Activated CD8-positive, alpha-beta memory T cell treated with anti-CD3 and anti-CD28 coated beads, Interleukin-2, amount 50 U/mL, for 4 hours (primary cell): Measurements from ENCODE around the gene WDR37.
"Not testable (repeated sequence)": the region's sequence is repeated elsewhere in the genome, so short reads cannot be mapped to it uniquely, and the experiment has no call there.

ENCODE experiments used
- DNase-seq: peaks from one replicate; pipeline ENCODE4 v3.0.0-alpha.2; 2020

WDR37 gene

DNA sequence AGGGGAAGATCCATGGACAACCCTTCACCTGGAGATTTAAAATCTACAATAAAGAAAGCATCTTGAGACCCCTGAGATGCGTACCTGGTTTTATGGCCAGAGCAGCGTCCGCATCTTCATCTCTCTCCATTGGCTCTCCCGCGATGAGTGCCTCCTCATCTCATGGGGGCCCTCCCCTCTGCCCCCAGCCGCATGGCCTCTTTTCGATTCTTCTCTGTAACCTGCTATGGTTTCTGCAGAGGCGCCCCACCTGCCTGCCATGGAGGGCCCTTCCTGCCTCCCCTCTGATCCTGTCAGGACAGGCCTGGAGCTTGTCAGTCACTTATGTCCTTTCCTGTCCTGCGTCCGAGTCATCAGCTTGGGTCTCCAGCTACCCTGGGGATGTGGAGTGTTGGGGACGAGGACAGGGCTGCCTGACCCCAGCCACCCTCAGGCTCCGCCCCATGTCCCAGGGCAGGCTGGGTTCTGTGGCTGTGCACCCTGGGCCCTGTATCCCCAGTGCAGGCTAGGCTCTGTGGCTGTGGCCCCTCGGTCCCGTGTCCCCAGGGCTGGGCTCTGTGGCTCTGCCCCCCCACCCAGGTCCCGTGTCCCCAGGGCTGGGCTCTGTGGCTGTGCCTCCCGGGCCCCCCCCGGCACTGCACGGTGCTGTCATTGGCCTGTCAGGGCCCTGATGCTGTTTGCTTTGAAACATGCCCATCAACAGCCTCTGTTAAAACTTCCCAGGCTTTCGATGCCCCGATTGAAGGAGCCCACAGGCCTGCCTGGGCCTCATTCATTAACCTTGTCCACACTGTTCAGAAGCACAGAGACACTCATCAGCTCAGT is 99.8 kb downstream of the WDR37 start:
- no peak for DNase-seq

DNA sequence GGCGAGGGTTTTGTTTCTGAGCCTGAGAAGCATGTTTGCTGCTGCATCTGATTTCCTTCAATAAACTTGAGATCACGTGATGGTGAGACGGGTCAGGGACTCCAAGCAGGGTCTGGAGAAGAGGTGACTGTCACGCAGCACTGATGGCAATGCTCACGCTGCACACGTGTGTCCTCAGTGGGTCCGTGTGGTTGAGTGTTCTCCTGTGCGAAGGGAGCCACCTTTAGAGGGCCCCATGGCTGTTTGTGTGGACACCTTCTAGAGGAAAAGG is 100.4 kb downstream of the WDR37 start:
- no peak for DNase-seq

DNA sequence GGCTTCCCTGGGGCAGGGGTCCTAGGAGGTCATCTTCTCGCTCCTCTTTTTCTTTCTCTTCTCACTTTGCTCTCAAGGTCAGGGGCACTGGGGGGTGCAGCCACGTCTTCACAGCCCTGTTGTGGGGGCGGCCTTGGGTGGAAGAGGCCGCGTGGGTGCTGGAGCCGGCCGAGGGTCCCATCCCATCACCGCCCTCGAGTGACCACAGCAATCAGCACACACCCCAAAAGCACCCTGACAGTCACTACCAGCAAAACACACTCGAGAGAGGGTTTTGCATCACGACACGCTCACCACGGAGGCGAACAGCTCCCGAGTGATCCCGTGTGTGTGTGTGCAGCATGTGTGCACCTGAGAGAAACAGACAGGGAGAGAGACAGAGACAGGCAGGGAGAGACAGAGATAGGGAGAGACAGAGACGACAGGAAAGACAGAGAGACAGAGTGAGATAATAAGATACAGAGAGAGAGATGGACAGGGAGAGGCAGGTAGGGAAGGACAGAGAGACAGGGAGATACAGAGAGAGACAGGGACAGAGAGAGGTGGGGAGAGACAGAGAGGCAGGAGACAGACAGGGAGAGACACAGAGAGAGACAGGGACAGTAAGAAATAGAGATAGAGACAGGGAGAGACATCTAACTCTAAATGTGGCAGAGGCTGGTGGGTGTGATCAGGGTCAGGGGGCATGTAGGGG is 100.9 kb downstream of the WDR37 start:
- DNase-seq, result no peak

DNA sequence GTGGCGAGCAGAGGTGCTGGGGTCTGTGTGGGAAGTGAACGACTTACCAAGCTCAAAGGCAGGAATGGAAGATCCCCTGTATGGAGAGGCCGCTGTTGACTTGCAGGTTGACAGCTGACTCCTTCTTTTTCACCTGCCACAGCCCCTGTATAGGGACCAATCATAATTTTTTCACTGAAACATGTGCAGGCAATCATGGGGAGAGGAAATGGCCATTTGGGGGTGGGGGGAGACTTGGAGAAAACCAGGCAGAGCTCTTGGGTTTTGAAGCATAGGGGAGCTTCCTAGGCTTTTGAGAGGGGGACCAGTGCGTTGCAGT is 101.4 kb downstream of the WDR37 start:
- no peak for DNase-seq

DNA sequence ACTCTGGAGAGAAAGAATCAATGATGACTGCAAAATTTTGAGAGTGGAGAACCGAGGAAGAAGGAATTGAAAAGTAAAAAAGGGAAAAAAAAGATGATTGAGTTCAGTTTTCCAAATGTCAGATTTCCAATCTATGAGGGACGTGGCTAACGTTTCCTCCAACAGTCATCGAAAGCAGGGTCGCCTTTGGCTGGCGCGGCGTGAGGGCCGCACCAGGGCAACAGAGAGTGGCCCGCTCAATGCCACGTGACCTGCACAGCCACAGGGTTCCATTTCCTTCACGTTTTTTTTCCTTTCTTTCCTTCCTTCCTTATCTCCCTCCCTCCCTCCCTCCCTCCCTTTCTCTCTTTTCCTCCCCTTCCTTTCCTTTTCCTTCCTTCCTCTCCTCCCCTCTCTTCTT is 101.9 kb downstream of the WDR37 start:
- DNase-seq, result no peak

DNA sequence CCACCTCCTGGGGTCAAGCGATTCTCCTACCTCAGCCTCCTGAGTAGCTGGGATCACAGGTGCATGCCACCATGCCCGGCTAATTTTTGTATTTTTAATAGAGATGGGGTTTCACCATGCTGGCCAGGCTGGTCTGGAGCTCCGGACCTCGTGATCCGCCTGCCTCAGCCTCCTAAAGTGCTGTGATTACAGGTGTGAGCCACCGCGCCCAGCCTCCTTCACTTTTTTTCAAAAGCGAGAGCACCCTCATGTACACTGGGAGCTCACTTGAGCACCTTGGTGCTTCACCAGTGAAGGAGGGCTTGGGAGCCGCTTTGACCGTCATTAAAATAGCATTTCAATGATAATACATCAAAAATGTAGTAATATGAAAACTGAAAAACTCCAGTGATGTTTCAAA is 102.4 kb downstream of the WDR37 start:
- DNase-seq, result not testable (repeated sequence)

DNA sequence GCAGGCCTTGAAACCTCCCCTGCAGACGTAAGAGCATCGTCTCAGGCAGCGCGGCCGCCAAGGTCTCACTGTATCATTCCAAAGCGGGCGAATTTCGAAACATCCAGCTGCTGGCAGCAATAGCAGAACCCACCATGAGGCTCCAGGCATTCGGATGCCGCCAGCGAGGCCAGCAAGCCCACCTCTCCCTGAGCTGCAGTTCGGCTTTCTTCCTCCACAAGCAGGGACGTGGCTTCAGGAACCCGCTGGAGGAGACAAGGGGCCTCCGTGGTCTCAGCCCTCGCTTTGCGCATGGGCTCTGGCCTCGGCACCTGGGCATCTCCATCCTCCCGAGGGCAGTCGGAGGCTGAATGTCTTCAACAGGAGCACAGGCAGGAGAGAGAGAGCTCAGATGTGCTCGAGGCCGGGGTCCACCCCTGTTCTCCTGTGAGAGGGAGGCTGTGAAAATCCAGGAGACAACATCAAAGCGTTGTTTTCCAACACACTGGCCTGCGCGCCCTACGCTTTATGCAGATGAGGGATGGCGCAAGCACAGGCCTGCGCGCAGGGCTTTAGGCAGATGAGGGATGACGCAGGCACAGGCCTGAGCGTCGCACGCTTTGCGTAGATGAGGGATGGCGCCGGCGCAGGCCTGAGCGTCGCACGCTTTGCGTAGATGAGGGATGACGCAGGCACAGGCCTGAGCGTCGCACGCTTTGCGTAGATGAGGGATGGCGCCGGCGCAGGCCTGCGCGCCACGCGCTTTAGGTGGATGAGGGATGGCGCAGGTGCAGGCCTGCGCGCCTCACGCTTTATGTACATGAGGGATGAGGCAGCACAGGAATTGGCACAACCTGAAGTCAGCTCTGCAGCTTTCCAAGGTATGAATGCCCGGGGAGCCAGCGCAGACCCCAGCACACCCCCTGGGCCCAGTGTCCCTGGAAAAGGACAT is 103.2 kb downstream of the WDR37 start:
- DNase-seq, result no peak

DNA sequence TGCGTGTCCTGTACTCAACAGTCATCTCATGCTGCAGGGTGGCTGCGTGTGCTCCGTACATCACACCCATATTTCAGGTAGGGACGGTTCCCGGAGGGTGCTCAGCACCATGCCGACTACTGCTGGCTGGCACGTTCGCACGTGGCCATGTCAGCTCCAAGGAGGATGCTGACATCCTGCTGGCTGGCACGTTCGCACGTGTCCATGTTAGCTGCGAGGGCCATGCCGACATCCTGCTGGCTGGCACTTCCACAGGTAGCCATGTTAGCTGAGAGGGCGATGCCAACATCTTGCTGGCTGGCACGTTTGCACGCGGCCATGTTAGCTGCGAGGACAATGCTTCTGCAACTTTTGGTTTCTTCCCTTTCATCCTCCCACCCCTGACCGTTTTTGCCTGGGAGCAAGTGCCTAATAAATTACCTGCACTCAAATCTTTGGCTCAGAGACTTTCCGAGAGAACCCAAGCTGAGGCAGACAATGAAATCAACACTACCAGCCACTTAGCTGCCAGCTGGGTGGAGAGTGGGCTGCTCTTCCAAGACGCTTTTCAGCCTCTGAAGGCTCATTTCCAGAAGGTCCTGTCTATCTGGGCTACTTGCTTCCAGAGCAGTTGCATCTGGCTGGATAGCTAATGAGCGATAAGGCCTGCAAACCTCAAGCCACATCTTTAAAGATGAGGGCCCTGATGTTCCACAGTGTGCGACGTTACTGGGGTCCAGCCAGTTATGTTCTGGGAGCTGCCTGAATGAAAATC is 104.6 kb downstream of the WDR37 start:
- DNase-seq, result no peak

DNA sequence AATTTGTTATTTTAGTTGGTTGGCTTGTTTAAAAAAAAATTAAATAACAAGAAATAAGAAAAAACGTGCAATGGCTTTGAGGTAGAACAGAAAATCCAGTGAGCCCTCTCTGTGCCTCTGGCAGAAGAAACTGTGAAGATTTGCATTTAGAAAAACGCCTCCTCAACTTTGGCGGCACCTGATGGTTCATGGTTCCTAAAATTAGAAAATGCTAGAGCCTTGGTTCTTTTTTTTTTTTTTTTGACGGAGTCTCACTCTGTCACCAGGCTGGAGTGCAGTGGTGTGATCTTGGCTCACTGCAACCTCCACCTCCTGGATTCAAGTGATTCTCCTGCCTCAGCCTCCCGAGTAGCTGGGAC is 105.1 kb downstream of the WDR37 start:
- not testable (repeated sequence) for DNase-seq

DNA sequence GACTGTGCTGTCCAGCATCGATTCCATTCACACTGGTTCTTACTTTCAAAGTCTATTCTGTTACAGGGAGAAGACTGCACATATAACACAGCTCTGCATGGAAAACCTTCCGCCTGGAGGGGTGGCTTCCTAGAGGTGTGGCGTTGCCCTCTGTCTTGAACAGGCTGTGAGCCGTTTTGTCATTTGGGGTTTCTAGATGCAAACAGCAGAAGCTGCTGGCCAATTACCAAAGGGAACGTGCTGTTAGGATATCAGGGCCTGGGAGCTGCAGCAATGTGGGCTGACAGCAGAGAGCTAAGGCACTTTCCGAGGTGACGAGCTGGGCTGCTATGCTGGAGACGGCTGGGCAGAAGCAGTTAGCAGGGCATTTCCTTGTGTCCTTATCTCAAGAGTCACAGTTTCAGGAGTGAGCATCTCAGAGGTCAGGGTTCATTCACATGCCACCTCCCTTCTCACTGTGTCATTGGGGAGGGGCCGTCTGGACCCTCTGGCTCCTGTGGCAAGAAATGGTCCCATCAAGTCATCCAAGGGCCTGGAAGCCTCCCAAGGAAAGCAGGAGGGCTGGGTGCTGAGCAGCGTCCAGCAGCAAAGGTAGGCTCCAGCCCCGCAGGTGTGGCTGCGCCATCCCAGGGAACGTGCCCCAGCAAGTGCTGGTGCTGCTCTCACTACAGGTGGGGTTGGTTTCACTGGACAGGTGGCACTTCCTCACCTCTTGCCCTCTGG is 106.5 kb downstream of the WDR37 start:
- DNase-seq, result no peak

DNA sequence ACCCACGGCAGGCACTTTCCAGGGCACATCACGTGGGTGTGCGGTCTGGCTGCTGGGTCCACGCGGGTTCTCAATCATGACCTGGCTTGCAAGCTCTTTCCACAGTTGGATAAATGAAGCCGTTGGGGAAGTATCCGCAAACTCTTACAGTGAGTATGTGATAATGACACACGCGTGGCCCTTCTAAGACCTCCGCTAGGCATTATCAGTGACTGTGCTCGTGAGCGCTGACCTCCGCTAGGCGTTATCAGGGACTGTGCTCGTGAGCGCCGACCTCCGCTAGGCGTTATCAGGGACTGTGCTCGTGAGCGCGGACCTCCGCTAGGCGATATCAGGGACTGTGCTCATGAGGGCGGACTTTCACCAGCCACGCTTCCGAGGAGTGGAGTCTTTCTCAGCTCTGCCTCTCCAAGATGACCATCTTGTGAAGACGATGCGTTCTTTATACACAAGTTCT is 107.0 kb downstream of the WDR37 start:
- no peak for DNase-seq

DNA sequence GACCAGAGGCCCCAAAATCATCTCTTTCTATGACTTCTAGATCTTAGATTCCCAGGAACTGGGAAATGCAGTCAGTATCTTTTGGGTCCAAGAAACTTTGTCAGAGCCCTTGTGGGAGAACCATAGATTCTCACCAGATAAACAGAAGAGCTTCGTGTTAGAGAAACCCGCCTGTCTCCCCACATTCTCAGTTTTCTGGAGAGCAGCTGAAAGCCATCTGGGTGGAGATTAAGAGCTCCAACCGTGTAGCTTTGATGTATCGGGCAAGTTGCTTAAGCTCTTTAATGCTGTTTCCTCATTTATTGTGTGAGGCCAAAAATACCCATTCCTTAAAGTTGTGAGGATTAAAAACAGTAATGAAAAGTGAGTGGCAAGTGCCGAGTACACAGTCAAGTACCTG is 107.6 kb downstream of the WDR37 start:
- DNase-seq, result no peak

DNA sequence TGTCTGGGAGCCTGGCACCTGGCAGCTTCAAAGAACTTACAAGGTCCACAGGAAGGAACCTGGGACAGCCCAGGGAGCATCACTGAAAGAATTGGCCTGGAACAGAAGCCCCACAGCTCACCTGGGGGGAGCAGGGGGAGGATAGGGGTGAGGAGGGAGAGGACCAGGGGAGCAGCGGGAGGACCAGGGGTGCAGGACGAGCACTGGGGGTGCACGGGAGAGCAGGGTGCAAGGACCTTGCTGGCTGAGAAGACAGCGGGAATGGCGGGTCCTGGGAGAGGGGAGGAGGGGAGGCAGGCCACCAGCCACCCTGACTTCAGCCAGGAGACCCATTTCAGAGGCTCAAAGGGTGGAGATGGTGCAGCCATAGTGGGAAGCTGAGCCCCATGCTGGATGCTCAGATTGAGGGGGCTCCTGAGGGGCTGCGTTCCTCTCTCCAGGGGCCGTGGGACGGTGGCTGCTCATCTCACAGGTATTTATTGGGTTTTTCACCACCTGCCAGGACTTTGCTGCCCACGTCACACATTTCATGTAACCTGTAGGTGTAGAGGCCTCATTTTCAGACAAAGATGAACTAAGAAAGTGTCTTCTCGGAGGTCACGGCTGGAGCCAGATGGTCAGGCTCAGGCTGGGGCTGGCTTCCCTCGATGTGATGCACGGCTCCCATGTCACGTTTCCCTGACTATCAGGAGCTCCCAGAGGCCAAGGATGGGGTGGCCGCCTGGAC is 110.1 kb downstream of the WDR37 start:
- no peak for DNase-seq

DNA sequence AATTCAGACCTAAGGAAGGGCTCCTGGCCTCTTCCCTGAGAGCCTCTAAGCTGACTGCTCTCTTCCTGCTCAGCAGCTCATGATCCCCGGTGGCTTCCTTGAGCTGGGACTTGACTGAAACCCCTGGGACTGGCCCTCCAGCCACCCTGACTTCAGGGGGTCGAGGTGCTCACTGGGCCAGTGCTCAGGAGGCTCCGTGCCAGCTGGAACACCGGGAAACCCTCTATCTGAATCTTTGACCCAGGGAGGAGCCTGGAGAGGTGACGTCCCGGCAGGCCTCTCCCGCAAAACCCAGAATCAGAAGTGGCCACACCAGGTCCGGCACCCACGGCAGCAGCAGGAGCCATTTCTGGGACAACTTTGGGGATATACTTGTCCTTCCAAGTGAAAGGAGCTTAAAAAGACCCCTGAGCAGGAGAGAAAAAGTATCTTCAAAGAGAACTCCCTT is 110.7 kb downstream of the WDR37 start:
- no peak for DNase-seq

DNA sequence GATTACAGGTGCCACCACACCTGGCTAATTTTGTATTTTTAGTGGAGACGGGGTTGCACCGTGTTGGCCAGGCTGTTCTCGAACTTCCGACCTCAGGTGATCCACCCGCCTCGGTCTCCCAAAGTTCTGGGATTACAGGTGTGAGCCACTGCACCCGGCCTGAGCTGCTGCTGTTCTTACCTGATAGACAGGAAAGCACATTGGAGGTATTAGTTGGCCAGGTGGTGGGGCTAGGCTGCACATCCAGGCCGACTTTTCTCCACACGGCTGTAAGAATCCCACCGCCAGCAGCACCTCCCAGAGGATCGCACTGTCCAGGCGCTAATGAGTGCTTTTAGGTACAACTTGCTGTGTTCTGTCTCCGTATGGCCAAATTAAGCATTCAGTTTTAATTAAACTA is 112.6 kb downstream of the WDR37 start:
- no peak for DNase-seq

DNA sequence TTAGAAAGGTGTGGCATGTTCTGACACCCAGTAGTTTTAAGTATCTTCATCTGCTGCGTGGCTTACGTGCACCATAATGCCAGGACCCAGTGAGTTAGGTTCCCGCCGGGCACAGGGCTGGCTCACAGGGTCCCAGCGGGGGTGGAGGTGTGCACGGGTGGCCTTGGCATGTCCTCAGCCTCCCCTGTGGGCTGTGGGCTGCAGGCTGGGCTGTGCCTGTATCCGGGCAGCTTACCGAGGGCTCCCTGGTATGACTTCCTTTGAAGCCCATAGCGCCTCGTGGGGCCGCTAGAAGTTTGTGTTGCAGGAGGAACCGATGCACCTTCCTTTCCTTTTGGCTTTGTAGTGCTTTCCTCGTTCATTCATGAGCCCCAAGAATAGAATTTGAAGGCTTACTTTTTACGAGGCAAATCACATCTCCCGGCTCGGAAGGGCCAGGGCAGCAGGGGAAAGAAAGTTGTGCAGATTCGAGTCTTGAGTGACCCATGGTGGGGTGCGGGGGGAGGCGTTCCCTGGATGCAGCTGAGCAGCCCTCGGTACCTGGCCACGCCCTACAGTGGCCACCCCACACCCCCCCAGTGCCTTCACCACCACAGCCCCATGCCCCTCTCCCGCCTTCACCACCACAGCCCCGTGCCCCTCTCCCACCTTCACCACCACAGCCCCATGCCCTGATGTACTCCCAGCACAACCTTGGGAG is 113.2 kb downstream of the WDR37 start:
- DNase-seq, result no peak

DNA sequence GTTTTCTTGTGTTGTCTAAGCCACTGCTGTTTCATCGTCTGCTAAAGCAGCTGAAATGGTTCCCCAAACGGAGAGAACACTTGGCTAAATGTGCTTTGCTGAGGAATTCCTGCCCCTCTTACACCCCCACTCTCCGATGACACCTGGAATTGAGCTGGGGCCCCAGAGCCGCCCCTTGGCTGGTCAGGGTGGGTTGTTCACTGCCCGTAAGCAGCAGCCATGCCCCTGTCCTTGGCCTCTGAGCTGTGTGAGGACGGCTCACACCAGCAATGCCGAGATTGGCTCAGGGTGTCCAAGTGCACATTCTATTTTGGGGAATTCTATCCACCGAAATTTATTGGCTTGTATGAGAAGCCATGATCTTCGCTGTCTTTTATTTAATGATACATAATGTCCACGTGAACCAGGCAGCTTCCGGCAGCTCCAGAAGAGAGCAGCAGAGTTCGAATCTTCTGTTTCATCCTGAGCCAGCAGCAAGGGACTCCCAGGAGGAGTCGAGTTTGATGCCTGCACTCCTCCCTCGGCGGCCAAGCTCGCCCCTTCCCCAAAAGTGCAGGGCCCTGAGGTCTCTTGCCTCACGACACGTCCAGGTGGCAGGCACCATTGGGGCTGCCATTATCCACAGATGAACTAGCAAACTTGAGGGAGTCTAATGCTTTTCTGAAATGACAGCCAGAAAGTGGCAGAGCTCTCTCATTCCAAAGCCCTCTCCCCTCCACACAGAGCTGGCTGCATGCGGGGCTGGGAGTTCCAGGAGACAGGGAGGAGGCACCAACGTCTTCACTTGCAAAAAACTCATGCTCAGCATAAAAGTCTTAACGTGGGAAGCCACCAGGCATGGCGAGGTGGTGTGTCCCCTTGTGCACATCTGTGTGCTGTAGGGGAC is 114.0 kb downstream of the WDR37 start:
- no peak for DNase-seq

DNA sequence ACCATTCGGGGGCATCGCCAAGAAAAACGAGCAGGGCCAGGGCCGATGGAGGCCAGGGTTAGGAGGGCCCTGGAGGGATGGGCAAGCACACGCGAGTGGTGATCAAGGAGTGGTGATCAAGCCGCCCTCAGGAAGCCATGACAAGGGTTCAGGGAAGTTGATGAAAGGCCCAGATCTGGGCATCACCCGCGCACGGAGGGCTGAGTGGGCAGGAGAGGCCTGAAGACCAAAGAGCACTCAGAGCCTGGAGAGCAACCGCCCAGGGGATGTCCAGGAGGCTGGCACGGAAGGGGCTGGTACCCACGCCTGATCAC is 114.6 kb downstream of the WDR37 start:
- DNase-seq, result no peak

DNA sequence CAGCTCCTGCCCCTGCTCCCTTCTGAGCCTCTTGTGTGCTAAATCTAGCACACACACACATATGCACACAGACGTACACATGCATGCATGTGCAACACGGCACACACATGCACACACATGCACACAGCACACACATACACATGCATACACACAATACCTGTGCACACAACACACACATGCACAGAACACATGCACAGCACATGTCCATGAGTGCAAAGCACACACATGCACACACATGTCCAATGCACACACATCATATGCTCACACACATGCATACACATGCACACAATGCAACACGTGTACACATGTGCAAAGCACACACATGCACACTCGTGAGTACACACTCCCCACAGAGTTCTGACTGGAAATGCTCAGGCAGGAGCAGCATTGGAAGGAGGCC is 115.0 kb downstream of the WDR37 start:
- DNase-seq, result no peak

DNA sequence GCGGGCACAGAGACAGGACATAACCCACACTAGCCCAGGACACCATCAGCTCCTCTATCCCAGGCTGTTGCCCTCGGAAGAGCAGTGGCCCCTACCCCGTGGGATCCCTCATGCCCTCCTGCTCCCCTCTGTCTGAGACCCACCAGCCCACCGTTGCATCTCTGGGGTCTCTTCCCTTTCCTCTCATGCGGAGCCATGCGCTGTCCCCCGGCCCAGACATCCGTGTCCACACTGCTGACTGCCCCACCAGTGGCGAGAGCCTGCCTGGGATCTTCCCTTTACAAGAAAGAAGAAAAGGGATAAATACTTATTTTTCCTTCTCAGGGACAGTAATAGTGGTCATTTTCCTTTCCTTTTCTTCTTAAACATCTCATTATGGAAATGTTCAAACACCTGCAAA is 115.4 kb downstream of the WDR37 start:
- DNase-seq, result no peak
